ENCODE results near the gene RNF8.

- no peak for TF ChIP-seq MAFK (IDR thresholded peaks at IDR 0.05; ENCODE audit: low read depth, low read length)
- TF ChIP-seq CTCF (conservative IDR thresholded peaks at IDR 0.05; ENCODE audit: low read depth, low read length) = no peak
Measured at GRCh38 chr6:37344308-37344707, 9.5 kb upstream of the RNF8 start.

Data from IMR-90 (cell line).